Glutamatergic neuron (in vitro differentiated cells): ENCODE measurements around the gene PCSK9. TPM values are rescaled to one million over a fixed set of nuclear protein-coding genes. Genes with fewer than 3 reads are reported as not detected.

Source experiments
- DNase-seq: peaks from one replicate; pipeline ENCODE4 v3.0.0; 2022
- H3K27ac Mint-ChIP-seq: one replicate; pipeline ENCODE4 v1.8.0; 2020; ENCODE audit warnings: mild to moderate bottlenecking, mixed read lengths, inconsistent platforms; ENCODE audit not compliant: unreplicated experiment
- H3K27me3 Mint-ChIP-seq: one replicate; pipeline ENCODE4 v1.8.0; 2020; ENCODE audit warnings: mild to moderate bottlenecking, moderate library complexity, mixed read lengths, inconsistent platforms; ENCODE audit not compliant: unreplicated experiment
- H3K36me3 Mint-ChIP-seq: one replicate; pipeline ENCODE4 v1.8.0; 2020; ENCODE audit warnings: mild to moderate bottlenecking, mixed read lengths, inconsistent platforms; ENCODE audit not compliant: unreplicated experiment
- H3K4me1 Mint-ChIP-seq: one replicate; pipeline ENCODE4 v1.8.0; 2020; ENCODE audit warnings: mild to moderate bottlenecking, low read depth, mixed read lengths, inconsistent platforms; ENCODE audit not compliant: unreplicated experiment
- H3K4me3 Mint-ChIP-seq: one replicate; pipeline ENCODE4 v1.8.0; 2020; ENCODE audit warnings: mild to moderate bottlenecking, mixed read lengths, inconsistent platforms; ENCODE audit not compliant: unreplicated experiment
- H3K9me3 Mint-ChIP-seq: one replicate; pipeline ENCODE4 v1.8.0; 2020; ENCODE audit warnings: mild to moderate bottlenecking, moderate library complexity, mixed read lengths, inconsistent platforms; ENCODE audit not compliant: unreplicated experiment
- total RNA-seq: library from RNA; stranded (reverse); fragmentation: NEBNext Ultra II Directional; extraction: Animal tissue kit (Norgen Biotek cat#: 25700); gene quantifications from one replicate; pipeline ENCODE4 v1.2.1, GENCODE V29; 2021; ENCODE audit not compliant: unreplicated experiment
- TF ChIP-seq, protein P1 (sequence below): fragments of 200-600 bp; sonication (generic); IDR thresholded peaks from one replicate; pipeline ENCODE4 v1.5.0; 2021; ENCODE audit not compliant: partially characterized antibody, unreplicated experiment

PCSK9 gene
- total RNA-seq, 1 donor from 2014 or later = 2.1 TPM

DNA sequence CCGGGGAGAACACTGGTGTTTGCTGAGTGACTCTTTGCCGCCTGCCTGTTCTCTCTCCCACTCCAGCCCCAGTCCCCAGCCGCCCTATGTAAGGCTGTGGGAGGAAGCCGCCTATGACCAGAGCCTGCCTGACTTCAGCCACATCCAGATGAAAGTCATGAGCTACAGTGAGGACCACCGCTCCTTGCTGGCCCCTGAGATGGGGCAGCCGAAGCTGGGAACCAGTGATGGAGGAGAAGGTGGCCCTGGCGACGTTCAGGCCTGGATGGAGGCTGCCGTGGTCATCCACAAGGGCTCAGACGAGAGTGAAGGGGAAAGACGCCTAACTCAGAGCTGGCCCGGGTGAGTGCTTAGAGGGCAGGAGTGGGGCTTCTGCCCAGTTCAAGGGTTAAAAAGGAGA, 32.4 kb upstream of the PCSK9 start:
- H3K27me3 Mint-ChIP-seq = no peaks in the 10 kb centered on the region
- no peak for DNase-seq
- no peak overlapping the region for H3K4me3 Mint-ChIP-seq
- H3K4me1 Mint-ChIP-seq = no peaks in the 10 kb centered on the region
- H3K9me3 Mint-ChIP-seq = no peaks in the 10 kb centered on the region
- TF ChIP-seq, protein P1, sequence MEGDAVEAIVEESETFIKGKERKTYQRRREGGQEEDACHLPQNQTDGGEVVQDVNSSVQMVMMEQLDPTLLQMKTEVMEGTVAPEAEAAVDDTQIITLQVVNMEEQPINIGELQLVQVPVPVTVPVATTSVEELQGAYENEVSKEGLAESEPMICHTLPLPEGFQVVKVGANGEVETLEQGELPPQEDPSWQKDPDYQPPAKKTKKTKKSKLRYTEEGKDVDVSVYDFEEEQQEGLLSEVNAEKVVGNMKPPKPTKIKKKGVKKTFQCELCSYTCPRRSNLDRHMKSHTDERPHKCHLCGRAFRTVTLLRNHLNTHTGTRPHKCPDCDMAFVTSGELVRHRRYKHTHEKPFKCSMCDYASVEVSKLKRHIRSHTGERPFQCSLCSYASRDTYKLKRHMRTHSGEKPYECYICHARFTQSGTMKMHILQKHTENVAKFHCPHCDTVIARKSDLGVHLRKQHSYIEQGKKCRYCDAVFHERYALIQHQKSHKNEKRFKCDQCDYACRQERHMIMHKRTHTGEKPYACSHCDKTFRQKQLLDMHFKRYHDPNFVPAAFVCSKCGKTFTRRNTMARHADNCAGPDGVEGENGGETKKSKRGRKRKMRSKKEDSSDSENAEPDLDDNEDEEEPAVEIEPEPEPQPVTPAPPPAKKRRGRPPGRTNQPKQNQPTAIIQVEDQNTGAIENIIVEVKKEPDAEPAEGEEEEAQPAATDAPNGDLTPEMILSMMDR = no peak
- H3K27ac Mint-ChIP-seq = no peak overlapping the region
- H3K36me3 Mint-ChIP-seq = no peaks in the 10 kb centered on the region

- Mint-ChIP-seq H3K9me3 (no peaks in the 10 kb centered on the region), H3K36me3 (no peaks in the 10 kb centered on the region), H3K27me3 (no peaks in the 10 kb centered on the region), H3K4me1 (no peaks in the 10 kb centered on the region), H3K27ac (no peak overlapping the region), H3K4me3 (no peak overlapping the region)
- no peak for DNase-seq
- TF ChIP-seq, protein P1 = no peak
Observed at GRCh38 chr1:55007625-55008024, 31.7 kb upstream of the PCSK9 start.

DNA sequence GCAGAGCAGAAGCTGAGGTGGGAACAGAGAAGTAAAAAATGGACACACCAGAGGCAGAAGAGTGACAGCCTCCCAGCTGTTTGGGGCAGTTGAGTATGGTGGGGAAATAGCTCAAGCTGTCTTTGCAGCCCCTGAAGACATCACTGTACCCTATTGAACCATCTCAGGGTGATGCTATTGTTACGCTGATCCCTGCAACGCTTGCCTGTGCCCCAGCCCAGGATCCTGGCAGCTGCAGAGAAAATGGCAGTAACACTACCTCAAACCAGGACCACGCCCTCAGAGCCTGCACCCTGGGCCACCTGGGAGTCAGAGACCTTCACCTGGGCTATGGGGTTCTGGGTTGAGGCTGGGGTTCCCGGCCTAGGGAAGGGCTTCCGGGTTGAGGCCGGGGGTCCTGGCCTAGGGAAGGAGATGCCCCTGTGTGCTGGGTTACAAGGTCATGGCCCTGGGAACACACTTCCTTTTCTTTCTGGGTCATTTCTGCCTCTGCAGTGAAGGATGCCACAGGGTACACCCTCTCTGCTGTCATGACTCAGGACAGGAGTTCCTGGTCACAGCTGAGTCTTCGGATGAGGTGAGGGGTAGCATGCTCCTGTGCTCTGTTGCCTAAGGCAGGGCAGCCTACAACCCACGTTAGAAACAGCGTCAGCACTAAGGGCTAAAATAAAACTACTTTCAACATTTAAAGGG, 29.0 kb upstream of the PCSK9 start:
- H3K27ac Mint-ChIP-seq = no peak overlapping the region
- no peaks in the 10 kb centered on the region for H3K36me3 Mint-ChIP-seq
- H3K4me1 Mint-ChIP-seq = no peaks in the 10 kb centered on the region
- TF ChIP-seq, protein P1 = no peak
- H3K27me3 Mint-ChIP-seq = peaks cover 2% of the 10 kb centered on the region
- H3K9me3 Mint-ChIP-seq = no peaks in the 10 kb centered on the region
- DNase-seq = peak; percentile 3
- H3K4me3 Mint-ChIP-seq = no peak overlapping the region

- DNase-seq = peak; percentile 12
- no peak overlapping the region for H3K4me3 Mint-ChIP-seq
- no peaks in the 10 kb centered on the region for H3K9me3 Mint-ChIP-seq
- H3K27me3 Mint-ChIP-seq = peaks cover 2% of the 10 kb centered on the region
- TF ChIP-seq, protein P1 = no peak
- H3K4me1 Mint-ChIP-seq = no peaks in the 10 kb centered on the region
- no peak overlapping the region for H3K27ac Mint-ChIP-seq
- H3K36me3 Mint-ChIP-seq = peaks cover under 1% of the 10 kb centered on the region
Observed at GRCh38 chr1:55010887-55011217, 28.5 kb upstream of the PCSK9 start.

DNA sequence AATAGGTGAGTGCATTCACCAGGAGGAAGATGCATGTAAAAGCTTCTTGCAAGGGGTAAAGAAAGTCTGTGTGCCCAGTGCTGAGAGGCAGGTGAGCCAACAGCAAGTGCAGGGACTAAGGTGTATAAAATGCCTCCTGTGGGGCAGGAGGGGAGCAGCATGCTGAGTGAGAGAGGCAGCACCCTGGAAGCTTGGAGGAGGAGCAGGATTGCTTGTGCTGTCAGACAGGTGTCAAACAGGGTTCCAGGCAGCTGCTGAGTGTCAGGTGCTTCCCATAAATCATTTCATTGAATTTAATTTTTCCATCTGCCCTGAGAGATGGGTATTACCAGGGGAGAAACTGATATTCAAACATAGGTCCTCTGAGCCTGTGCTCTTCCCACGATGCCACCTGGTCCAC, 26.7 kb upstream of the PCSK9 start:
- H3K9me3 Mint-ChIP-seq = no peaks in the 10 kb centered on the region
- TF ChIP-seq, protein P1 = no peak
- H3K27ac Mint-ChIP-seq = no peak overlapping the region
- no peak overlapping the region for H3K4me3 Mint-ChIP-seq
- H3K36me3 Mint-ChIP-seq = peaks cover 4% of the 10 kb centered on the region
- peaks cover 2% of the 10 kb centered on the region for H3K27me3 Mint-ChIP-seq
- DNase-seq = no peak
- H3K4me1 Mint-ChIP-seq = no peaks in the 10 kb centered on the region
